Cardiac muscle cell (in vitro differentiated cells and primary cell): ENCODE data around the gene ANKH. TPM values are rescaled to one million over a fixed set of nuclear protein-coding genes. Genes with fewer than 3 reads are reported as not detected.

Experiments used
- DNase-seq, 2 donors: peaks; one replicate each; pipeline versions ENCODE4 v3.0.0 to v3.0.0-alpha.2; 2010 to 2017; ENCODE audit warnings: low read depth in 1 of 2, low spot score in 1 of 2
- H3K27ac ChIP-seq: fragments of 200-600 bp; sonication (generic); 2 replicates; pipeline ENCODE4 v1.5.1; 2016
- H3K27me3 ChIP-seq: fragments of 200-600 bp; sonication (generic); 2 replicates; pipeline ENCODE4 v1.6.0; 2016; ENCODE audit warnings: control low read depth
- H3K36me3 ChIP-seq: fragments of 200-600 bp; sonication (generic); 2 replicates; pipeline ENCODE4 v1.5.1; 2016; ENCODE audit warnings: control low read depth
- H3K4me1 ChIP-seq: fragments of 200-600 bp; sonication (generic); 2 replicates; pipeline ENCODE4 v1.8.1; 2017; ENCODE audit warnings: low read depth, mild to moderate bottlenecking, mixed run types
- H3K4me3 ChIP-seq: fragments of 200-600 bp; sonication (generic); 2 replicates; pipeline ENCODE4 v1.5.1; 2016; ENCODE audit warnings: mild to moderate bottlenecking
- H3K9me3 ChIP-seq: fragments of 200-600 bp; sonication (generic); 2 replicates; pipeline ENCODE4 v1.5.1; 2017; ENCODE audit warnings: low read depth, mild to moderate bottlenecking, control low read depth
- CTCF ChIP-seq: IDR thresholded peaks from 2 replicates; pipeline ENCODE4 v1.5.1; 2012; ENCODE audit warnings: low read depth, mild to moderate bottlenecking, low read length
- polyA plus RNA-seq: library from polyadenylated mRNA; unstranded; fragments of >200 nt; fragmentation: Nextera tagmentation; extraction: Ambion mirVana; gene quantifications from 2 replicates; pipeline ENCODE4 v1.2.1, GENCODE V29; 2016
- total RNA-seq: library from RNA; depleted of rRNA; stranded (reverse); fragments of >200 nt; gene quantifications from 2 replicates; pipeline ENCODE4 v1.2.3, GENCODE V29; 2016

Gene ANKH
- total and polyA plus RNA-seq, 2 experiments from 2014 or later: 26.6 to 48.1 TPM

GRCh38 chr5:14855366-14855765, 16.2 kb downstream of the ANKH start:
- peaks cover 14% of the 10 kb centered on the region for H3K4me1 ChIP-seq
- H3K9me3 ChIP-seq: no peaks in the 10 kb centered on the region
- H3K4me3 ChIP-seq: no peak overlapping the region
- no peaks in the 10 kb centered on the region for H3K36me3 ChIP-seq
- H3K27ac ChIP-seq: no peak overlapping the region
- no peak for DNase-seq
- TF ChIP-seq CTCF: no peak
- H3K27me3 ChIP-seq: no peaks in the 10 kb centered on the region

- no peak for DNase-seq
- H3K4me1 ChIP-seq: peaks cover 19% of the 10 kb centered on the region
- no peak overlapping the region for H3K4me3 ChIP-seq
- H3K27ac ChIP-seq: no peak overlapping the region
- H3K36me3 ChIP-seq: no peaks in the 10 kb centered on the region
- no peaks in the 10 kb centered on the region for H3K27me3 ChIP-seq
- no peak for TF ChIP-seq CTCF
- H3K9me3 ChIP-seq: no peaks in the 10 kb centered on the region
Observed at GRCh38 chr5:14854799-14855198, 16.8 kb downstream of the ANKH start.

GRCh38 chr5:14853685-14854084, 17.9 kb downstream of the ANKH start:
- H3K4me1 ChIP-seq: peaks cover 30% of the 10 kb centered on the region
- H3K9me3 ChIP-seq: no peaks in the 10 kb centered on the region
- no peaks in the 10 kb centered on the region for H3K36me3 ChIP-seq
- no peak for TF ChIP-seq CTCF
- H3K27me3 ChIP-seq: no peaks in the 10 kb centered on the region
- no peak for DNase-seq
- no peak overlapping the region for H3K4me3 ChIP-seq
- H3K27ac ChIP-seq: no peak overlapping the region

- DNase-seq: no peak
- TF ChIP-seq CTCF: no peak
- Histone ChIP-seq H3K4me3 (no peak overlapping the region), H3K36me3 (no peaks in the 10 kb centered on the region), H3K4me1 (peaks cover 32% of the 10 kb centered on the region), H3K9me3 (no peaks in the 10 kb centered on the region), H3K27ac (no peak overlapping the region), H3K27me3 (no peaks in the 10 kb centered on the region)
Observed at GRCh38 chr5:14852779-14853178, 18.8 kb downstream of the ANKH start.

- no peaks in the 10 kb centered on the region for H3K9me3 ChIP-seq
- H3K27me3 ChIP-seq: no peaks in the 10 kb centered on the region
- TF ChIP-seq CTCF: no peak
- H3K27ac ChIP-seq: peak overlapping the region; percentile 83
- no peak overlapping the region for H3K4me3 ChIP-seq
- peaks cover 32% of the 10 kb centered on the region for H3K4me1 ChIP-seq
- DNase-seq: no peak
- H3K36me3 ChIP-seq: no peaks in the 10 kb centered on the region
Observed at GRCh38 chr5:14851999-14852526, 19.5 kb downstream of the ANKH start.

GRCh38 chr5:14851597-14851996, 20.0 kb downstream of the ANKH start:
- H3K9me3 ChIP-seq: no peaks in the 10 kb centered on the region
- no peak overlapping the region for H3K4me3 ChIP-seq
- peak overlapping the region; percentile 83 for H3K27ac ChIP-seq
- peaks cover 32% of the 10 kb centered on the region for H3K4me1 ChIP-seq
- H3K36me3 ChIP-seq: no peaks in the 10 kb centered on the region
- TF ChIP-seq CTCF: no peak
- DNase-seq: no peak
- no peaks in the 10 kb centered on the region for H3K27me3 ChIP-seq
